Superior temporal gyrus (tissue), 1 donor: Measurements from ENCODE around the gene ANO3.

ENCODE experiments used
- DNase-seq: peaks from one replicate; pipeline ENCODE4 v3.0.0-alpha.2; 2016; ENCODE audit errors: extremely low spot score

Gene ANO3

DNA sequence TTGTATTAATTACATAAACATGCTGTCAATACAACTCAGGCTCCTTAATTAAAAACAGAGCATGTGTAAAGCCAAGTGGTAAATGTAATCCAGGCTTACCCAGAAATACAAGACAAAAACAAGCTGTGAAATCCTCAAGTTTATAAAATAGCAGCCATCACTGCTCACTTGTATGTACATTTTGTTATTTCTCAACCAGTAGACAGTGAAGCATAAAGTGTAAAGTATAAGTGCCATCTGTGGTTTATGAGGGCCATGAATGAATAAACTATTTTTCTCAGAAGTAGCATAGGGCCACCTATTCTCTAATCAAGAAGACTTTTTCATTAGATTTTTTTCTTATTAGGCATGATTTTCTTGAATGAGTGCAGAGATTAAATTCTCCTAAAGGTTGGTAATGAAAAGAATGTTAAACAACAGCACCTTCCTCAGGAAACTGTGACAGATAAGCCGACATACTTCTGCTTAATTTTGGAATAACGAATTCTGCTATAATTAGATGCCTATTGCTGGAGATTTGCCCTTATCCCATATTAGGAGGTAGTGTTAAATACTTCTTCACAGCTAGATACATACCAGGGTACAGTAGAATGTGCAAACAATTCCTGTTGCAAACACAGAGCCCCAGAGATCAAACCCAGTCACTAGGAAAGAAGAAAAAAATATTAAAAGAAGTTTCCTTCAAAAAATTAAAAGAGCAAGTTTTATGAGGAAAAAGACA lies 377.0 kb downstream of the ANO3 start:
- no peak for DNase-seq

GRCh38 chr11:26710489-26710888 lies 378.6 kb downstream of the ANO3 start:
- no peak for DNase-seq

DNA sequence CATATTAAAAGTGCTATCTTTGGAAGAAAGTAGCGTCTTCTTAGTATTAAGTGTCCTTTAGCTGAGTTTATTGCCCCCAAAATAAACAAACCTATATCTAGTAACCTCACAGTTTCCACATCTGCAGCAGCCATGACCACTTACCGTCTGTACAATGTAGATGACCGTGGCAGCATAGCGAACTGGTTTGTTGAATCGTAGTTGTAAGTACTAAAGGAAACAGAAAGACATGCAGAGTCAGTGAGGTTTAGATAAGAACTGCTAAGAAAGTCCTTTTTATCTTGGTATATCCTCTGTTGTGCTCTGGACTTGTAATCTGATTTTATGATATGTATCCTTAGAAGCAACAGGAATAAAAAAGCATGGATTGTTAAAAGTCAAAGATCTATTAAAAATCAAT lies 380.6 kb downstream of the ANO3 start:
- no peak for DNase-seq
